GM12801 (cell line): ENCODE data around the gene TOMM40L.

Experiments used
- CTCF ChIP-seq: IDR thresholded peaks from one replicate; pipeline ENCODE4 v1.5.1; 2011; ENCODE audit warnings: control low read depth; ENCODE audit not compliant: insufficient read length; ENCODE audit errors: extremely low read depth

TOMM40L gene

GRCh38 chr1:161266202-161266601 lies 40.3 kb downstream of the TOMM40L start:
- TF ChIP-seq CTCF: no peak

GRCh38 chr1:161266836-161267235 lies 41.0 kb downstream of the TOMM40L start:
- TF ChIP-seq CTCF: no peak

GRCh38 chr1:161267321-161267720 lies 41.5 kb downstream of the TOMM40L start:
- no peak for TF ChIP-seq CTCF

- no peak for TF ChIP-seq CTCF
Measured at GRCh38 chr1:161273402-161273801, 47.5 kb downstream of the TOMM40L start.

GRCh38 chr1:161274874-161275273 lies 49.0 kb downstream of the TOMM40L start:
- TF ChIP-seq CTCF: no peak
